SK-N-MC (cell line): ENCODE data around the gene AQP9.

Experiments used
- EZH2 ChIP-seq: fragments of 200-600 bp; sonication (generic); IDR thresholded peaks from one replicate; pipeline ENCODE4 v1.6.1; 2017; ENCODE audit warnings: antibody characterized with exemption
- POLR2AphosphoS5 ChIP-seq: IDR thresholded peaks from 2 replicates; pipeline ENCODE4 v1.6.1; 2012; ENCODE audit warnings: mild to moderate bottlenecking, low read depth, low read length, borderline replicate concordance

- TF ChIP-seq POLR2AphosphoS5 (no peak), EZH2 (no peak)
Observed at GRCh38 chr15:58167095-58167691, 29.0 kb downstream of the AQP9 start.
